SK-N-SH (cell line): ENCODE data around the gene CD164L2. TPM values are rescaled to one million over a fixed set of nuclear protein-coding genes. Genes with fewer than 3 reads are reported as not detected.

ENCODE experiments used
- CTCF ChIA-PET: fragments of 300-600, 350-600 bp; formaldehyde crosslinking; extraction: SDS; loops from one replicate; lab custom pipeline; 2021; lab: Yijun Ruan, JAX
- POLR2A ChIA-PET: fragments of 350-600 bp; sonication (Branson Sonifier 250); formaldehyde crosslinking; extraction: SDS; loops from one replicate; lab custom pipeline; 2020; ENCODE audit warnings: antibody characterized with exemption, inconsistent platforms; lab: Yijun Ruan, JAX
- DNase-seq: peaks from one replicate; pipeline ENCODE4 v3.0.0; 2012
- H2AFZ ChIP-seq: fragments of 200-600 bp; sonication (generic); 2 replicates; pipeline ENCODE4 v1.8.1; 2016; ENCODE audit warnings: antibody characterized with exemption, mild to moderate bottlenecking, low read depth
- H3F3A ChIP-seq: fragments of 200-600 bp; sonication (generic); replicated peaks from 2 replicates; pipeline ENCODE3; 2016; ENCODE audit warnings: antibody characterized with exemption, mild to moderate bottlenecking; ENCODE audit not compliant: insufficient read depth
- H3K27ac ChIP-seq, 2 experiments: fragments of 200-500 bp in 1 of 2; fragments of 200-600 bp in 1 of 2; sonication (Bioruptor generic) in 1 of 2; sonication (generic), shearing (Covaris generic) in 1 of 2; 2 replicates each; pipeline versions ENCODE4 v1.5.1 to v1.6.1; 2014 to 2016; ENCODE audit warnings: low read depth in 2 of 2, inconsistent platforms in 1 of 2, low read length in 1 of 2, mild to moderate bottlenecking in 1 of 2, mixed read lengths in 1 of 2
- H3K27me3 ChIP-seq: fragments of 200-600 bp; sonication (generic), shearing (Covaris generic); 2 replicates; pipeline ENCODE4 v1.6.1; 2016; ENCODE audit warnings: mixed run types; ENCODE audit not compliant: insufficient read depth
- H3K36me3 ChIP-seq, 2 experiments: fragments of 200-500 bp in 1 of 2; fragments of 200-600 bp in 1 of 2; sonication (Bioruptor generic) in 1 of 2; sonication (generic) in 1 of 2; replicated peaks in 1 of 2; 2 replicates each; pipeline versions ENCODE3 to v1.5.1; 2014 to 2016; ENCODE audit warnings: low read length in 1 of 2, mild to moderate bottlenecking in 1 of 2; ENCODE audit not compliant: insufficient read depth in 2 of 2, control insufficient read depth in 1 of 2
- H3K4me1 ChIP-seq, 2 experiments: fragments of 200-500 bp in 1 of 2; fragments of 200-600 bp in 1 of 2; sonication (Bioruptor generic) in 1 of 2; sonication (generic), shearing (Covaris generic) in 1 of 2; 2 replicates each; pipeline versions ENCODE4 v1.5.1 to v1.6.1; 2014 to 2016; ENCODE audit warnings: low read depth in 1 of 2, low read length in 1 of 2, mixed run types in 1 of 2; ENCODE audit not compliant: insufficient read depth in 2 of 2, control insufficient read depth in 1 of 2
- H3K4me2 ChIP-seq: fragments of 200-600 bp; sonication (generic), shearing (Covaris generic); 2 replicates; pipeline ENCODE4 v1.6.1; 2017; ENCODE audit warnings: mixed run types
- H3K4me3 ChIP-seq, 2 experiments: fragments of 200-500 bp in 1 of 2; fragments of 200-600 bp in 1 of 2; sonication (Bioruptor generic) in 1 of 2; sonication (generic), shearing (Covaris generic) in 1 of 2; 2 replicates each; pipeline versions ENCODE4 v1.5.1 to v1.8.1; 2014 to 2016; ENCODE audit warnings: low read depth in 2 of 2, inconsistent platforms in 1 of 2, low read length in 1 of 2, mild to moderate bottlenecking in 1 of 2, mixed read lengths in 1 of 2, moderate library complexity in 1 of 2
- H3K79me2 ChIP-seq: fragments of 200-600 bp; sonication (generic); 2 replicates; pipeline ENCODE4 v1.8.1; 2017; ENCODE audit warnings: mild to moderate bottlenecking; ENCODE audit not compliant: insufficient read depth
- H3K9ac ChIP-seq: fragments of 200-600 bp; sonication (generic); 2 replicates; pipeline ENCODE4 v1.6.1; 2017; ENCODE audit warnings: mixed run types
- H3K9me2 ChIP-seq: fragments of 200-600 bp; sonication (generic); 2 replicates; pipeline ENCODE4 v1.6.1; 2017; ENCODE audit warnings: mixed run types
- H3K9me3 ChIP-seq: fragments of 200-600 bp; sonication (generic); 2 replicates; pipeline ENCODE4 v1.6.1; 2017; ENCODE audit warnings: mixed run types, mild to moderate bottlenecking, moderate library complexity
- H4K20me1 ChIP-seq: fragments of 200-600 bp; sonication (generic); 2 replicates; pipeline ENCODE4 v1.6.1; 2017; ENCODE audit warnings: mild to moderate bottlenecking, mixed run types; ENCODE audit not compliant: insufficient read depth
- EP300 ChIP-seq, 2 experiments: IDR thresholded peaks; 2 replicates each; pipeline versions ENCODE4 v1.4.0 to v1.6.1; 2012; ENCODE audit warnings: borderline replicate concordance in 1 of 2, low read depth in 1 of 2, low read length in 1 of 2
- FOSL2 ChIP-seq: IDR thresholded peaks from 2 replicates; pipeline ENCODE4 v1.4.0; 2012; ENCODE audit warnings: low read depth, mild to moderate bottlenecking, moderate library complexity, borderline replicate concordance
- GATA2 ChIP-seq: sonication (generic); formaldehyde crosslinking; IDR thresholded peaks from 2 replicates; pipeline ENCODE4 v1.5.0; 2020; ENCODE audit warnings: mild to moderate bottlenecking, missing genetic modification reagents
- JUND ChIP-seq: IDR thresholded peaks from 2 replicates; pipeline ENCODE4 v1.4.0; 2012
- MEF2A ChIP-seq: IDR thresholded peaks from 2 replicates; pipeline ENCODE4 v1.4.0; 2012; ENCODE audit warnings: low read depth, borderline replicate concordance
- MXI1 ChIP-seq: IDR thresholded peaks from 2 replicates; pipeline ENCODE4 v1.6.1; 2012; ENCODE audit warnings: mild to moderate bottlenecking, low read depth, low read length, improper control_type of control experiment
- NRF1 ChIP-seq: IDR thresholded peaks from 2 replicates; pipeline ENCODE4 v1.6.1; 2012; ENCODE audit warnings: low read depth, mild to moderate bottlenecking, low read length
- PBX3 ChIP-seq: IDR thresholded peaks from 2 replicates; pipeline ENCODE4; 2012
- USF2 ChIP-seq: fragments of 150-350 bp; IDR thresholded peaks from 2 replicates; pipeline ENCODE4 v1.6.1; 2017; ENCODE audit warnings: antibody characterized with exemption, low read length, low read depth, borderline replicate concordance
- ZBTB33 ChIP-seq: IDR thresholded peaks from 2 replicates; pipeline ENCODE4 v1.4.0; 2012; ENCODE audit warnings: low read depth, borderline replicate concordance
- WGBS: methylation state at CpG from one replicate; pipeline ENCODE4 v1.1.6; 2017; ENCODE audit warnings: low lambda C conversion rate; 5-methylcytosine and 5-hydroxymethylcytosine counted together
- polyA plus RNA-seq, 3 experiments: library from polyadenylated mRNA; depleted of rRNA; stranded (reverse); fragments of >200 nt; gene quantifications; 2 replicates each; pipeline ENCODE4 v1.2.3, GENCODE V29; 2012

Gene CD164L2
- polyA plus RNA-seq, 1 of the 3 experiments (the other 2 are of a cell fraction) = 0.05 TPM

GRCh38 chr1:27361553-27361952 is 21.6 kb downstream of the CD164L2 start:
- 80% methylated on average over 2 of the region's 8 CpGs for WGBS
- H4K20me1 ChIP-seq = no peaks in the 10 kb centered on the region
- no peaks in the 10 kb centered on the region for H3K9me2 ChIP-seq
- no peak overlapping the region for H2AFZ ChIP-seq
- POLR2A ChIA-PET = no interaction called here
- no peaks in the 10 kb centered on the region for H3F3A ChIP-seq
- H3K4me2 ChIP-seq = no peak overlapping the region
- no peak overlapping the region for H3K9ac ChIP-seq
- no peak for DNase-seq
- H3K4me1 ChIP-seq = peaks cover 0 to 14% of the 10 kb centered on the region in 2 experiments; a peak in 1 of 4 replicates
- H3K4me3 ChIP-seq = no peak overlapping the region
- TF ChIP-seq GATA2 (CRISPR knock-in tag) = no peak
- TF ChIP-seq USF2 = no peak
- TF ChIP-seq FOSL2 = no peak
- no peak for TF ChIP-seq MEF2A
- TF ChIP-seq, all 33 proteins: peak for 0
- peaks cover 9% of the 10 kb centered on the region; the same call in 1 of the 2 replicates for H3K79me2 ChIP-seq
- H3K27ac ChIP-seq = no peak overlapping the region
- CTCF ChIA-PET = interaction anchor here (1.0 to 2.5 kb wide), 8 partner anchors 8 to 245 kb away, joined by 3 to 10 read pairs (median 6); partner anchors contain the start of gene GPR3
- H3K36me3 ChIP-seq = peaks cover 0 to 27% of the 10 kb centered on the region in 2 experiments
- H3K27me3 ChIP-seq = no peaks in the 10 kb centered on the region
- no peaks in the 10 kb centered on the region for H3K9me3 ChIP-seq

- no peaks in the 10 kb centered on the region for H4K20me1 ChIP-seq
- H3K4me3 ChIP-seq = no peak overlapping the region
- ChIA-PET CTCF (interaction anchor here (2.0 to 2.5 kb wide), 3 partner anchors 28 to 64 kb away, joined by 5 to 10 read pairs (median 9); partner anchors contain the start of gene GPR3), POLR2A (no interaction called here)
- no peaks in the 10 kb centered on the region for H3K9me2 ChIP-seq
- H3K27ac ChIP-seq = no peak overlapping the region
- no peaks in the 10 kb centered on the region for H3K27me3 ChIP-seq
- no peak overlapping the region for H2AFZ ChIP-seq
- 97% methylated on average over 21 of the region's 21 CpGs for WGBS
- H3K36me3 ChIP-seq = peaks cover under 1 to 29% of the 10 kb centered on the region in 2 experiments
- no peak overlapping the region for H3K4me2 ChIP-seq
- H3K9me3 ChIP-seq = no peaks in the 10 kb centered on the region
- TF ChIP-seq ZBTB33 (no peak), NRF1 (no peak), MXI1 (no peak), EP300 (IDR thresholded peaks at IDR 0.05; ENCODE audit: borderline replicate concordance in 1 of 2, low read depth in 1 of 2, low read length in 1 of 2) (no peak), JUND (no peak), PBX3 (no peak)
- no peak overlapping the region for H3K9ac ChIP-seq
- peaks cover 0 to 14% of the 10 kb centered on the region in 2 experiments; a peak in 1 of 4 replicates for H3K4me1 ChIP-seq
- H3K79me2 ChIP-seq = peaks cover 9% of the 10 kb centered on the region; the same call in 1 of the 2 replicates
- no peaks in the 10 kb centered on the region for H3F3A ChIP-seq
- no peak for DNase-seq
Measured at GRCh38 chr1:27361044-27361402, 22.1 kb downstream of the CD164L2 start.
